HFFc6 (cell line): ENCODE data around the gene NEO1. TPM values are rescaled to one million over a fixed set of nuclear protein-coding genes. Genes with fewer than 3 reads are reported as not detected.

Experiments
- DNase-seq: peaks from one replicate; pipeline ENCODE4 v3.0.0-alpha.2; 2018
- H3K27ac Mint-ChIP-seq: 2 replicates; pipeline ENCODE4 v1.8.0; 2020; ENCODE audit warnings: mild to moderate bottlenecking, mixed read lengths
- H3K27me3 Mint-ChIP-seq: 2 replicates; pipeline ENCODE4 v1.8.0; 2021; ENCODE audit warnings: mild to moderate bottlenecking, moderate library complexity, mixed read lengths; ENCODE audit not compliant: insufficient read depth
- H3K36me3 Mint-ChIP-seq: 2 replicates; pipeline ENCODE4 v1.8.0; 2021; ENCODE audit warnings: low read depth, mixed read lengths
- H3K4me1 Mint-ChIP-seq: 2 replicates; pipeline ENCODE4 v1.8.0; 2020; ENCODE audit warnings: low read depth, mixed read lengths
- H3K4me3 Mint-ChIP-seq: 2 replicates; pipeline ENCODE4 v1.8.0; 2020; ENCODE audit warnings: mild to moderate bottlenecking, moderate library complexity, mixed read lengths
- H3K9me3 Mint-ChIP-seq: 2 replicates; pipeline ENCODE4 v1.8.0; 2020; ENCODE audit warnings: mild to moderate bottlenecking, mixed read lengths
- CTCF ChIP-seq: fragments of 200-600 bp; sonication (generic); IDR thresholded peaks from 2 replicates; pipeline ENCODE4 v1.5.0; 2021; ENCODE audit warnings: antibody characterized with exemption, mild to moderate bottlenecking
- total RNA-seq, 6 experiments: library from RNA; stranded (reverse); fragmentation: NEBNext Ultra II Directional; extraction: Animal tissue kit (Norgen Biotek cat#: 25700); gene quantifications; 2 replicates in 1 of 6; 3 replicates in 5 of 6; pipeline ENCODE4 v1.2.3, GENCODE V29; 2021

NEO1 gene
- total RNA-seq, 6 experiments from 2014 or later: 6.4 to 20.3 (median 16.3) TPM

GRCh38 chr15:73330206-73331051, 278.2 kb downstream of the NEO1 start:
- H3K4me1 Mint-ChIP-seq: no peaks in the 10 kb centered on the region
- H3K27ac Mint-ChIP-seq: no peak overlapping the region
- no peaks in the 10 kb centered on the region for H3K36me3 Mint-ChIP-seq
- H3K27me3 Mint-ChIP-seq: peaks cover 23% of the 10 kb centered on the region
- no peaks in the 10 kb centered on the region for H3K9me3 Mint-ChIP-seq
- no peak for TF ChIP-seq CTCF
- no peak for DNase-seq
- H3K4me3 Mint-ChIP-seq: no peak overlapping the region

- H3K9me3 Mint-ChIP-seq: no peaks in the 10 kb centered on the region
- H3K4me1 Mint-ChIP-seq: no peaks in the 10 kb centered on the region
- no peak overlapping the region for H3K4me3 Mint-ChIP-seq
- no peaks in the 10 kb centered on the region for H3K36me3 Mint-ChIP-seq
- no peak for TF ChIP-seq CTCF
- peaks cover 19% of the 10 kb centered on the region for H3K27me3 Mint-ChIP-seq
- no peak for DNase-seq
- no peak overlapping the region for H3K27ac Mint-ChIP-seq
These were observed 279.2 kb downstream of the NEO1 start for GRCh38 chr15:73331501-73331900.

- no peaks in the 10 kb centered on the region for H3K36me3 Mint-ChIP-seq
- H3K4me1 Mint-ChIP-seq: no peaks in the 10 kb centered on the region
- H3K27ac Mint-ChIP-seq: no peak overlapping the region
- no peaks in the 10 kb centered on the region for H3K9me3 Mint-ChIP-seq
- H3K27me3 Mint-ChIP-seq: peaks cover 26% of the 10 kb centered on the region
- H3K4me3 Mint-ChIP-seq: no peak overlapping the region
- TF ChIP-seq CTCF: no peak
- DNase-seq: no peak
These were observed 280.0 kb downstream of the NEO1 start for GRCh38 chr15:73331991-73332925.

- H3K27me3 Mint-ChIP-seq: peaks cover 32% of the 10 kb centered on the region
- no peak overlapping the region for H3K27ac Mint-ChIP-seq
These were observed 280.7 kb downstream of the NEO1 start for GRCh38 chr15:73333001-73333400.

More at GRCh38 chr15:73333001-73333400, 280.7 kb downstream of the NEO1 start:
- no peak for TF ChIP-seq CTCF
- DNase-seq: no peak
- no peaks in the 10 kb centered on the region for H3K36me3 Mint-ChIP-seq
- no peaks in the 10 kb centered on the region for H3K4me1 Mint-ChIP-seq
- H3K4me3 Mint-ChIP-seq: no peak overlapping the region
- no peaks in the 10 kb centered on the region for H3K9me3 Mint-ChIP-seq
